ENCODE results near the gene GDF10.

- TF ChIP-seq CTCF (IDR thresholded peaks at IDR 0.05) (no peak), POLR2A (IDR thresholded peaks at IDR 0.05) (no peak)
Observed at GRCh38 chr10:47317251-47317650, 17.3 kb downstream of the GDF10 start.

Data from lower leg skin (tissue), 3 donors.